Upper lobe of right lung (tissue), 1 donor: ENCODE measurements around the gene RBP2. TPM values are rescaled to one million over a fixed set of nuclear protein-coding genes. Genes with fewer than 3 reads are reported as not detected.

Source experiments
- total RNA-seq: library from RNA; stranded (reverse); fragmentation: NEBNext Ultra II Directional; extraction: Animal tissue kit (Norgen Biotek cat#: 25700); gene quantifications from one replicate; pipeline ENCODE4 v1.2.1, GENCODE V29; 2021
- donor health status: DM: no; HTN: yes; CAD: no; lungs with severe emphysema.

Gene RBP2
- total RNA-seq, 1 donor from 2014 or later = 2.1 TPM

Other genes with a start within 250 kb of the RBP2 start
- gene MRPS22, start 132.5 kb downstream of the RBP2 start, total RNA-seq = 31.1 TPM
- 106 TPM for gene COPB2, start 86.9 kb downstream of the RBP2 start, total RNA-seq
- 20.4 TPM for gene RBP1, start 63.2 kb upstream of the RBP2 start, total RNA-seq
- gene NMNAT3, start 201.5 kb upstream of the RBP2 start, total RNA-seq = 4.6 TPM